Parathyroid adenoma (tissue), 2 donors: ENCODE data around the gene ADPRM.
A peak's percentile ranks its signal among the peaks of the same experiment; 100 is the strongest.
"Not testable (repeated sequence)": the region's sequence is repeated elsewhere in the genome, so short reads cannot be mapped to it uniquely, and the experiment has no call there.

ENCODE experiments used
- H2AFZ ChIP-seq: fragments of 300-600 bp; sonication (generic); one replicate; pipeline ENCODE4 v1.7.0; 2017; ENCODE audit warnings: antibody characterized with exemption, mild to moderate bottlenecking
- H3K27ac ChIP-seq: fragments of 300-600 bp; sonication (generic); one replicate; pipeline ENCODE4 v1.7.0; 2017
- H3K27me3 ChIP-seq: fragments of 300-600 bp; sonication (generic); one replicate; pipeline ENCODE4 v1.7.0; 2017; ENCODE audit warnings: low read length; ENCODE audit not compliant: control insufficient read depth, insufficient read depth
- H3K36me3 ChIP-seq: fragments of 300-600 bp; sonication (generic); one replicate; pipeline ENCODE4 v1.7.0; 2017; ENCODE audit warnings: low read length; ENCODE audit not compliant: control insufficient read depth, insufficient read depth
- H3K4me1 ChIP-seq: fragments of 300-600 bp; sonication (generic); one replicate; pipeline ENCODE4 v1.7.0; 2017; ENCODE audit warnings: control low read depth
- H3K4me2 ChIP-seq: fragments of 300-600 bp; sonication (generic); one replicate; pipeline ENCODE4 v1.7.0; 2017; ENCODE audit warnings: low read length
- H3K4me3 ChIP-seq: fragments of 300-600 bp; sonication (generic); one replicate; pipeline ENCODE4 v1.7.0; 2017; ENCODE audit warnings: low read depth, low read length
- H3K79me2 ChIP-seq: fragments of 300-600 bp; sonication (generic); one replicate; pipeline ENCODE4 v1.7.0; 2017; ENCODE audit warnings: control low read depth
- H3K9ac ChIP-seq: fragments of 300-600 bp; sonication (generic); one replicate; pipeline ENCODE4 v1.7.0; 2017; ENCODE audit warnings: mild to moderate bottlenecking
- H3K9me3 ChIP-seq: fragments of 300-600 bp; sonication (generic); one replicate; pipeline ENCODE4 v1.7.0; 2017; ENCODE audit warnings: low read length; ENCODE audit not compliant: control insufficient read depth
- CTCF ChIP-seq: fragments of 300-600 bp; sonication (generic); IDR thresholded peaks from one replicate; pipeline ENCODE4 v1.7.0; 2017; ENCODE audit warnings: antibody characterized with exemption, mild to moderate bottlenecking
- donor health status: primary hyperparathyroidism.

Gene ADPRM

GRCh38 chr17:10727192-10727591, 29.8 kb downstream of the ADPRM start:
- Histone ChIP-seq H3K27me3 (no peaks in the 10 kb centered on the region), H2AFZ (no peak overlapping the region), H3K27ac (no peak overlapping the region)

GRCh38 chr17:10728331-10728892, 31.0 kb downstream of the ADPRM start:
- Histone ChIP-seq H3K27ac (no peak overlapping the region), H3K4me1 (no peaks in the 10 kb centered on the region), H3K36me3 (no peaks in the 10 kb centered on the region), H2AFZ (peak overlapping the region; percentile 92), H3K4me3 (no peak overlapping the region), H3K9me3 (no peaks in the 10 kb centered on the region), H3K79me2 (no peaks in the 10 kb centered on the region), H3K9ac (no peak overlapping the region), H3K4me2 (no peak overlapping the region), H3K27me3 (no peaks in the 10 kb centered on the region)
- no peak for TF ChIP-seq CTCF

More at GRCh38 chr17:10727192-10727591, 29.8 kb downstream of the ADPRM start:
- Histone ChIP-seq H3K9ac (no peak overlapping the region), H3K4me2 (no peak overlapping the region), H3K4me3 (no peak overlapping the region), H3K36me3 (no peaks in the 10 kb centered on the region), H3K9me3 (no peaks in the 10 kb centered on the region), H3K79me2 (no peaks in the 10 kb centered on the region), H3K4me1 (no peaks in the 10 kb centered on the region)
- no peak for TF ChIP-seq CTCF

GRCh38 chr17:10729334-10730193, 32.2 kb downstream of the ADPRM start, which contains the start of gene TMEM220:
TMEM220 (minus strand) TSS chr17:10730023; CDS start chr17:10729851, 172 bp downstream.
- H3K27ac ChIP-seq: peak within 1 kb of the TSS; percentile 40
- H3K9ac ChIP-seq: no peak within 1 kb of the TSS
- H3K36me3 ChIP-seq: no peaks in the 10 kb centered on the region
- peak within 1 kb of the TSS; percentile 50 for H3K4me3 ChIP-seq
- H3K27me3 ChIP-seq: no peaks in the 10 kb centered on the region
- H3K4me2 ChIP-seq: peak within 1 kb of the TSS; percentile 68
- H2AFZ ChIP-seq: peak within 1 kb of the TSS; percentile 92
- no peak for TF ChIP-seq CTCF
- no peaks in the 10 kb centered on the region for H3K79me2 ChIP-seq
- no peaks in the 10 kb centered on the region for H3K4me1 ChIP-seq
- H3K9me3 ChIP-seq: no peaks in the 10 kb centered on the region

GRCh38 chr17:10730247-10730646, 32.9 kb downstream of the ADPRM start:
- not testable (repeated sequence) for H3K4me1 ChIP-seq, H3K79me2 ChIP-seq, H3K9me3 ChIP-seq, H3K36me3 ChIP-seq, H3K27ac ChIP-seq, H3K9ac ChIP-seq, H3K27me3 ChIP-seq
- Histone ChIP-seq H2AFZ (peak overlapping the region; percentile 92), H3K4me2 (peak overlapping the region; percentile 68), H3K4me3 (peak overlapping the region; percentile 50)

GRCh38 chr17:10731408-10731879, 34.0 kb downstream of the ADPRM start:
- no peak overlapping the region for H3K4me3 ChIP-seq
- no peak overlapping the region for H3K9ac ChIP-seq
- no peak overlapping the region for H3K4me2 ChIP-seq
- H3K4me1 ChIP-seq: no peaks in the 10 kb centered on the region
- no peak overlapping the region for H2AFZ ChIP-seq
- H3K36me3 ChIP-seq: no peaks in the 10 kb centered on the region
- TF ChIP-seq CTCF: no peak
- no peaks in the 10 kb centered on the region for H3K27me3 ChIP-seq
- H3K9me3 ChIP-seq: no peaks in the 10 kb centered on the region
- no peak overlapping the region for H3K27ac ChIP-seq
- no peaks in the 10 kb centered on the region for H3K79me2 ChIP-seq

- H3K36me3 ChIP-seq, H3K27me3 ChIP-seq, H2AFZ ChIP-seq, H3K79me2 ChIP-seq, H3K9ac ChIP-seq, H3K4me1 ChIP-seq, H3K27ac ChIP-seq, H3K4me3 ChIP-seq, H3K9me3 ChIP-seq, H3K4me2 ChIP-seq: not testable (repeated sequence)
Measured at GRCh38 chr17:10732121-10732520, 34.7 kb downstream of the ADPRM start.
